ENCODE results near the gene AUTS2.

DNA sequence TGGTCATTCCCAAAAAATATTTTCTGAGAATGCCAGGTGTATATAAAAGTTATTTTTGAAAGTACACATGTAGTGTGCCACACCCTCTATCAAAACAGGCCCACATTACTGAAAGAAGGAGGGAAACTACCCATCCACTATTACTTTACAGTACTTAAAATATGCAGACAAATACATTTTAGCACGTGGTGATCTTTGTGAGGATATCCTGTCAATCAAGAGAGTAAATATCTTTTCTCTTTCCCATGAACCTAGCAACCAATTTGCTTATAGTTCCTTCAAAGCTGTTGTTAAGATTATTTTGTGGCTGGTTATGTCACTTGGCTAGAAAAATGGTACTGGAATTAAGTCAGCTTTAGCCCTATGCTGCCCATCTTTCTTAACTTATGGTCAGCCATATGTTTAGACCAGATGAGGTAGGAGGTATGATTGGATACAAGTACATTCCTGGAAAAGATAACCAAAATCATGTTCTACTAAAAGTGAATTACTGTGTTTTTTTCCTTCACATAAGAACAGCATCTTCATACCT is 70.1 kb downstream of the AUTS2 start:
- TF ChIP-seq, protein P1, sequence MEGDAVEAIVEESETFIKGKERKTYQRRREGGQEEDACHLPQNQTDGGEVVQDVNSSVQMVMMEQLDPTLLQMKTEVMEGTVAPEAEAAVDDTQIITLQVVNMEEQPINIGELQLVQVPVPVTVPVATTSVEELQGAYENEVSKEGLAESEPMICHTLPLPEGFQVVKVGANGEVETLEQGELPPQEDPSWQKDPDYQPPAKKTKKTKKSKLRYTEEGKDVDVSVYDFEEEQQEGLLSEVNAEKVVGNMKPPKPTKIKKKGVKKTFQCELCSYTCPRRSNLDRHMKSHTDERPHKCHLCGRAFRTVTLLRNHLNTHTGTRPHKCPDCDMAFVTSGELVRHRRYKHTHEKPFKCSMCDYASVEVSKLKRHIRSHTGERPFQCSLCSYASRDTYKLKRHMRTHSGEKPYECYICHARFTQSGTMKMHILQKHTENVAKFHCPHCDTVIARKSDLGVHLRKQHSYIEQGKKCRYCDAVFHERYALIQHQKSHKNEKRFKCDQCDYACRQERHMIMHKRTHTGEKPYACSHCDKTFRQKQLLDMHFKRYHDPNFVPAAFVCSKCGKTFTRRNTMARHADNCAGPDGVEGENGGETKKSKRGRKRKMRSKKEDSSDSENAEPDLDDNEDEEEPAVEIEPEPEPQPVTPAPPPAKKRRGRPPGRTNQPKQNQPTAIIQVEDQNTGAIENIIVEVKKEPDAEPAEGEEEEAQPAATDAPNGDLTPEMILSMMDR (IDR thresholded peaks at IDR 0.05 in 8 of 11, conservative IDR thresholded peaks at IDR 0.05 in 3 of 11), result no peak
- TF ChIP-seq POLR2A (IDR thresholded peaks at IDR 0.05), result no peak
- no peak for TF ChIP-seq POLR2AphosphoS5 (IDR thresholded peaks at IDR 0.05)

All from spleen (tissue), 7 donors.